AG08395 (cell line): ENCODE data around the gene FARP1.

Source experiments
- DNase-seq: peaks from one replicate; pipeline ENCODE4 v3.0.0; 2012; ENCODE audit warnings: mixed read lengths, low spot score

Gene FARP1

DNA sequence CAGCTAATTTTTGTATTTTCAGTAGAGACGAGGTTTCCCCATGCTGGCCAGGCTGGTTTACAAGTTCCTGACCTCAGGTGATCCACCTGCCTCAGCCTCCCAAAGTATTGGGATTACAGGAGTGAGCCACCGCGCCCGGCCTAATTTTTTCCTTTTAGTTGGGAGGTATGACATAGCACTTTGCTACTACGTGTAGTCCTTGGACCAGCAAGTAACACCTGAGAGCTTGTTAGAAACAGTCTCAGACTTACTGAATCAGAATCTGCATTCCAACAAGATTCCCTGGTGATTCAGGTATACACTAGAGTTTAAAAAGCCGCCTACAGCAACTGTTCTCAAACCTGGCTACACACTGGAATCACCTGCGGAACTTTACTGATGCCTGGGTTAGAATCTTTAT, 1.8 kb upstream of the FARP1 start:
- no peak for DNase-seq

GRCh38 chr13:98141509-98142379, 1.1 kb upstream of the FARP1 start:
- DNase-seq, result peak; percentile 9

- DNase-seq, result no peak
These were observed 261 bp downstream of the FARP1 start for GRCh38 chr13:98143157-98143553.

DNA sequence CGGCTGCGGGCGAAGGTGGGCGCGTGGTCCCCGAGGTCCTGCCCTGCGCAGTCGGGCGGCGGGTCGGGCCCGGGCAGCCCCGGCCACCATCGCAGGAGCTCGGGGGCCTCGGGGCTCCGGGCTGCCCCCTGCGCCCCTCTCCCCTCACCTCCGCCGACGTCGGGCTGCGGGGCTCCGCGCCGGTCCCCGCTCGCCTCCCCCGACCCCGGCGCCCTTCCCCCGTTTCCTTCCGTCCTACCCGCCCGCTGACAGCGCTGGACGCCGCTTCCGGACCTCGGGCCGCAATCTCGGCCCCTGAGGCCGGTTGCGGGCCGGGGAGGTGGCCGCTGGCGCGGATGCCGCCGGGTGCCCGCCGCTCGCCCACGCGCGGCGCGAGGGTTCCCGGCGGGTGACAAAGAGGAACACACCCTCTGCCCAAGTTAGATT, 720 bp downstream of the FARP1 start:
- DNase-seq, result peak; percentile 23

DNA sequence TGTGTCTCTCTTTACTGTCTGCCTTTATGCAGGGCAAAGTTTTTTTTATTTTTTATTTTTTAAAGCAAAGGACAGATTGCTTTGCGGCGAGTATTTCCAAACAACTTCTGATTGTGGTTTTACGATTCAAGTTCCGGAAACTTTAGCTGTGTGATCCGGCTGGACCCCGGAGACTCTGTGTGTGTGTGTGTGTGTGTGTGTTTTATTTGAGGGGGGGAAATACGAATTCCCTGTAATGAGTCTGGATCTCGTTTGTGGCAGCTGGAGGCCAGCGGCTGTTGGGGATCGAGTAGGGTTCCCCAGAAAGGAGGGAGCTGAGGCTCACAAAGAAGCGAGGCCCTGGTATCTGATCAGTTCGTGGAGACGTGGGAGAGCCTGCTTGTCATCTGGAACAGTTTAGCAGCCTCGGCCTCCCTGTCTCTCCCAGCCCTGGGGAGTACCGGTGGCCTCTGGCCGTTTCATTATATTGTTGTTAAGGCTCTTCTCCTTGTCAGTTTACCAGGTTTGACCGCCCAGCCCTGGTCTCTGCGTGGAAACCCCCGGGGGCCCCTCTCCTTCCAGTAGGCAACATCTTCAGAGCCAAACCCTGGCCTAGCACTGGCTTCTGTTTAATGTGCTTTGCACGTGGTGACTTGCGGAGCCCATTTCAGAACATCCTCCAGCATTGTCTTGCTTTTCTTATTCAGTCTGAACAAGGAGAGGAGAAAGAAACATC, 1.3 kb downstream of the FARP1 start:
- DNase-seq, result peak; percentile 40

GRCh38 chr13:98144801-98145350, 2.0 kb downstream of the FARP1 start:
- DNase-seq, result peak; percentile 52

DNA sequence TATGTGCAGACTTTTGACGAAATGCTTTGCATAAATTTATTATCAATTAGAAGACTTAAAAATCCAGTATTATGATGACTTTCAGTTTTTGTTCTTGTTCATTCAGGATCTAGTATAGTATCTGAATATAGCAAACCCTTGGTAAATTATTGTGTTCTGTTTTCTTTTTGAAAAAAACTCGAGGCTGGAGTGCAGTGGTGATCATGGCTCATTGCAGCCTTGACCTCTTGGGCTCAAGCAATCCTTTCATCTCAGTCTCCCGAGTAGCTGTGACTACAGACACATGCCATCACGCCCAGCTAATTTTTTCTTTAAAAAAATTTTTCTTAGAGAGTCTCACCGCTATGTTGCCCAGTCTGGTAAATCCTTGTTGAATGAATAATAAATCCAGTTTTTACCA, 4.6 kb downstream of the FARP1 start:
- no peak for DNase-seq

- DNase-seq, result no peak
These were observed 8.1 kb downstream of the FARP1 start for GRCh38 chr13:98150832-98151479.

DNA sequence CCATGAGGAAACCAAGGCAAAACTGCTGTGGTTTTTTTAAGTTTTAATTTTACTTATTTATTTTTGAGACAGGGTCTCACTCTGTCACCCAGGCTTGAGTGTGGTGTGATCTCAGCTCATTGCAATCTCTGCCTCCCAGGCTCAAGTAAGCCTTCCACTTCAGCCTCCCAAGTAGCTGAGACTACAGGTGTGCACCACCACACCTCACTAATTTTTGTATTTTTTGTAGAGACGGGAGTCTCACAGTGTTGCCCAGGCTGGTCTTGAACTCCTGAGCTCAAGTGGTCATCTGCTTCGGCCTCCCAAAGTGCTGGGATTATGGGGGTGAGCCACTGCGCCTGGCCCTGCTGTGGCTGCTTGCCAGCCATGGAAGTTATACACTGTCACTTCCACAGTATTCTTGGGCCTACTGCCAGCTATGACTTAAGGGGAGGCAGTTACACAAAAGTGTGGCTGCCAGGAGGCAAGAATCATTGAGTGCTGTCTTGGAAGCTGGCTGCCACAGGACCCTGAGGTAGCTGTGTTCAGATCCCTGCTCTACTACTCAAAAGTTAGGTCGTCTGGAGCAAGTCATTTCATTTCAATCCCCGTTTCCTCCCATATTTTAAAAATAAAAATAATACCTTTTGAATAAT, 12.7 kb downstream of the FARP1 start:
- DNase-seq, result peak; percentile 20

DNA sequence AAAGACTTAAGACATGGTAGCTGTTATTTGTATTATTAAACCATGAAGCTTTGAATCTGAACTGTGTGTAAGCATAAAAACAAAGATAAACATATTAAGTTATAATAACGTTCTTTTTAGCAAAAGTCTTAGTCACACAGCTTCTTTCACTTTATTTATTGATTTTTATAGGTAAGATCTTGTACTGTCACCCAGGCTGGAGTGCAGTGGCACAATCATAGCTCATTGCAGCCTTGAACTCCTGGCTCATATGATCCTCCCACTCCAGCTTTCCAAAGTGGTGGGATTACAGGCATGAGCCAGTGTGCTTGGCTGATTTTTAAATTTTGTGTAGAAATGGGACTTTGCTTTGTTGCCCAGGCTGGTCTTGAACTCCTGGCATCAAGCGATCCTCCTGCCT, 13.4 kb downstream of the FARP1 start:
- no peak for DNase-seq

GRCh38 chr13:98157188-98157587, 14.3 kb downstream of the FARP1 start:
- no peak for DNase-seq

GRCh38 chr13:98157609-98158008, 14.7 kb downstream of the FARP1 start:
- no peak for DNase-seq

DNA sequence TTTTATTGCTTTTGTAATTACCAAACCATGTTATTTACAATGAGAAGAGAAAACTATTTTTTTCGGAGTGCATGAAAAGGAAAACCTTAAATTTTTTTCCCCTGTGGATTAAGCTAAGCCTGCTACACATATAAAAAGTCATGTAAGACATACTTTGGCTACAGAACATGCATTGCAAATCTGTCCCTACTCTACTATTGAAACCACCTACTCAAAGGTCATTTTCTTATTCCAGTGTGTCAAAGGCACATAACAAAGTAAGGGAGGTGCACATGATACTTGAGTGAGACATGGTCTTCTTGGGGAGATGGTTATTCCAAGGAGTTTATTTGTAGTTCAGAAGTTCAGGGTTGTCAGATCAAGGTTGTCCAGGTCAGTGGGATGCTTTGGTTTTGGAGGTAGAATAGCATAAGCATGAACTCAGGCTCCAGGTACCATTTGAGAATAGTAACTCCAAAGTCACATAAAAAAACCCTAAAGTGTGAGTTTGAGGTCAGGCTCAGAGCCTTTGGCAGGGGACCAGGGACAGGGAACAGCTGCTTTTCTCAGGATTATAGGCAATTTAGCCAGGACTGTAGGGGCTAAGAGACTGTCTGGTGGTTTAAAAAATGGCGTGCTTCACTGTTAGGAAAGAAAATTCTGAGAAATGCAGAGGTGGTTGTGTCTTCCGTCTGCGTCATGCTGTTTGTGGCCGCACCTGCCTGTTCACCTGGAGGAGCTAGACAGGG, 15.4 kb downstream of the FARP1 start:
- DNase-seq, result no peak

DNA sequence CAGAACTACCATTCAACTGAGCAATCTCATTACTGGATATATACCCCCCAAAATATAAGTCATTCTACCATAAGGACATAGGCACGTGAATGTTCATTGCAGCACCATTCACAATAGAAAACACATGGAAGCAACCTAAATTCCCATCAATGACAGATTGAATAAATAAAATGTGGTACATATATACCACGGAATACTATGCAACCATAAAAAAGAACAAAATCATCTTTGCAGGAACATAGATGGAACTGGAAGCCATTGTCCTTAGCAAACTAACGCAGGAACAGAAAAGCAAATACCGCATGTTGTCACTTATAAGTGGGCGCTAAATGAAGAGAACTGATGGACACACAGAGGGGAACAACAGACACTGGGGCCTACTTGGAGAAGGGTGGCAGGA, 20.0 kb downstream of the FARP1 start:
- no peak for DNase-seq

DNA sequence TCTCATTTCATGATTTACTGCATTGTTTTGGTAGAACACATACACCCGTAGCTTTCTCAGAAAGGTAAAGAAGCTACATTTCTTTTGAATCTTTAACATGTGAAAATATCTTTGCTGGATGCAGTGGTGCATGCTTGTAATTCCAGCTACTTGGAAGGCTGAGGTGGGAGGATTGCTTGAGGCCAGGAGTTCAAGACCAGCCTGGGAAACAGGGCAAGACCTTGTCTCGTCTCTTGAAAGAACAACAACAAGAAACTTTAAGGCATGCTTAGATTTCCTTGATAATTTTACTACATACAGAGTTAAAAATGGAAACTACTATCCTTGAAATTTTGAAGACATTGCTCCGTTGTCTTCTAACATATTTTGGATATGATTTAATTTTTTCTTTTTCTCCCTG, 26.4 kb downstream of the FARP1 start:
- no peak for DNase-seq

DNA sequence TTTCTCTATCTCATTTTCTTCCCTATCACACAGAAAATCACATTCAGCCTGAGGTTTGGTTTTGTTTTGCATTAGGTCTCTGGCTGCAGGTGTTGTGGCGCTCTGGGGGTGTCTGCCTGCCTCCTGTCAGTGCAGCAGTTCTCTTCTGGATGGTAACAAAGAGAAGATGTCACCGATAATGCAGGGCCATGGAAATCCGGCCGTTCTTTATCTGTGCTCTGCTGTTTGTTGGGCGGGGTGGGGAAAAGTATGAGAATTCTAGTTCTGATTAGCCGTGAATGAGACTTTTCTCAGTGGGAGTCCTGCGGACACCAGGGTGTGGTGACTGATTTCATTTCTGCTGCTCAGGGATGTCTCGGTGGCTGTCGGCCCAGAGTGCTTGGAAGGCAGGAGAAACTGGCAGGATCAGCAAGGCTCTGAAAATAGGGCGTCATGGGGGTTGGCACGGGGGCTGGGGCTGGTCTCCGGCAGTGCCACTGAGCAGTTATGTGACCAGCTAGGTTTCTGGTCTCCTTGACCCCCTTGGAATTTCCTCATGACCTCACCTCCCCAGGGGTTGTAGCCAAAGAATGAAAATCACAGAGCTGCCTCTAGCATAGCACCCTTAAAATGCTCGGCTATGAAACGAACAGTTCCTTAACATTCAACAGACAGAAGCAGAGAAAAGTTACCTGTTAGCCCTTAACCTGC, 29.2 kb downstream of the FARP1 start:
- DNase-seq, result peak; percentile 77

DNA sequence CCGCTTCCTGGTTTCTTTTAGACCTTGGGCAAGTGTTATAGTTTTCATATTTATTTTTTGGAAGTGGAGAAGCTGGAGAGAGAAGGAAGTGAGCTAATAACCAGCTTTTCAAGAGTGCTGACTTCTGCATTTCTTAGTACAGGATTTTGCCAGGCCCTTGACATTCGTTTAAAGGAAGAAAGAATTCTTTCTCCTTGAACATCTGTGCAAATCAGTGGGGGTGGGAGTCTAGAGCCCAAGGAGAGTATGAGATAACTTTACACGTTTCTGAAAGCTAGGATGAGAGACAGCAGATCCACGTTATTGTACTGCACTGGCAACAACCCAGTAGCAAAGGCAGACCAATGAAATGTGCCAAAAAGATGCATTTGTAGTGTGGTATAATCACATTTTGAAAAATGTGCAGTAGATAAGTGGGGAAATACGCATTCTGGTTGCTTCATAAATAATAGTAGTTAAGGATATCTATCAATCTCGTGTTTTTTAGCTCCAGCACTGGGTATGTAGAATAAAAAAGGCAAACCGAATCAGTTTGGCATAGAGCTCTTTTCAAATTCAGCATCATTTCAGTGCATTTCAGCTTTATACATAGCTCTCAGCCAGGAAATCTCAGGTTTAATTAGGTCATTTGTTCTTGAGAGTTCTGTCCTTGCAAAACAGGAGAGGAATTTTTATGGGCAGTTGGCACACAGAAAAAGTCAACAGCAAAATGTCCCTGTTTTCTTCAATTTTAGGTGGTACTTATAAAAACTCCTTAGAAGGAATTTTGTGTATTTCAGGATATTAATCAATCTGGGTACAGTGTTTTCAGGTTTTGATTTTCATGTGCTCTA, 29.9 kb downstream of the FARP1 start:
- peak; percentile 28 for DNase-seq

- DNase-seq, result peak; percentile 92
These were observed 30.7 kb downstream of the FARP1 start for GRCh38 chr13:98173431-98174152.

DNA sequence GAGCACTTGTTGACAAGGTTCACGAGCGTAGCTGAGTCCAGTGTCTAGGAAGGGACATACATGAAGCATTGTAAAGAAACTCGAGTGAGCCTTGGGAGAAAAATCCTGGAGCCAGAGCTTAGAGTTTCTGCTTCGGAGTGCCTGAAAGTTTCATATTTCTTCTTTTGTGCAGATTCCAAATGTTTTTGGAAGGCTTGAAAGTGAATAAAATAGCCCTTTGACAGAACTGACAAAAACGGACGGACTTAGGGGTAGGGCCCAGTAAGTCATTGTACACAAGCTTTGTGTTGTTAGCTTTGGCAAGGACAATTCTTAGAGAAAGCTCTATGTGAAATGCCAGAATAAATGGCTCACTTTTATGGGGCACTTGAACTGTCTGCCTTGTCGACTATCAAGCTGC, 31.4 kb downstream of the FARP1 start:
- no peak for DNase-seq
